Neuron (in vitro differentiated cells): ENCODE data around the gene DMRTA1.
A peak's percentile ranks its signal among the peaks of the same experiment; 100 is the strongest.
"Not testable (repeated sequence)": the region's sequence is repeated elsewhere in the genome, so short reads cannot be mapped to it uniquely, and the experiment has no call there.

Source experiments
- H2AFZ ChIP-seq: one replicate; pipeline ENCODE4 v1.6.1; 2013; ENCODE audit warnings: low read depth, mild to moderate bottlenecking, inconsistent platforms, low read length, moderate library complexity
- H3K27me3 ChIP-seq: one replicate; pipeline ENCODE4 v1.6.1; 2013; ENCODE audit warnings: low read length; ENCODE audit not compliant: insufficient read depth
- H3K36me3 ChIP-seq: one replicate; pipeline ENCODE4 v1.6.1; 2013; ENCODE audit warnings: low read length; ENCODE audit not compliant: insufficient read depth
- H3K4me1 ChIP-seq: one replicate; pipeline ENCODE4 v1.6.1; 2013; ENCODE audit warnings: low read length; ENCODE audit not compliant: insufficient read depth
- H3K4me3 ChIP-seq: 2 replicates; pipeline ENCODE4 v1.5.1; 2013; ENCODE audit warnings: mild to moderate bottlenecking, low read length, moderate library complexity
- H3K9me3 ChIP-seq: one replicate; pipeline ENCODE4 v1.6.1; 2013; ENCODE audit warnings: low read length

The DMRTA1 gene

DNA sequence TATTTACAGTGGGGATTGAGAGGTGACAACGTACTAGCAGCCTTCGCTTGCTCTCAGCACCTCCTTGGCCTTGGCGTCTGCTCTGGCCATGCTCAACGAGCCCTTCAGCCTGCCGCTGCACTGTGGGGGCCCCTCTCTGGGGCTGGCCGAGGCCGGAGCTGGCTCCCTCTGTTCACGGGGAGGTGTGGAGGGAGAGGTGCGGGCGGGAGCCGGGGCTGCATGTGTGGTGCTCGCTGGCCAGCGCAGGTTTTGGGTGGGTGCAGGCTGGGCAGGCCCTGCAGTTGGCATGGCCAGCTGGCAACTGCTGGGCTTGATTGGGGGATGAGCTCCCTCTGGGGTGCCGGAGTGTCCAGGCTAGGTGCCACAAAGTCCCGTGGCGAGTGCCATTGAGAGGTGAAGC, 5.8 kb upstream of the DMRTA1 start:
- Histone ChIP-seq H3K4me1 (no peaks in the 10 kb centered on the region), H3K27me3 (no peaks in the 10 kb centered on the region), H3K4me3 (no peak overlapping the region), H2AFZ (no peak overlapping the region), H3K36me3 (no peaks in the 10 kb centered on the region), H3K9me3 (no peaks in the 10 kb centered on the region)

DNA sequence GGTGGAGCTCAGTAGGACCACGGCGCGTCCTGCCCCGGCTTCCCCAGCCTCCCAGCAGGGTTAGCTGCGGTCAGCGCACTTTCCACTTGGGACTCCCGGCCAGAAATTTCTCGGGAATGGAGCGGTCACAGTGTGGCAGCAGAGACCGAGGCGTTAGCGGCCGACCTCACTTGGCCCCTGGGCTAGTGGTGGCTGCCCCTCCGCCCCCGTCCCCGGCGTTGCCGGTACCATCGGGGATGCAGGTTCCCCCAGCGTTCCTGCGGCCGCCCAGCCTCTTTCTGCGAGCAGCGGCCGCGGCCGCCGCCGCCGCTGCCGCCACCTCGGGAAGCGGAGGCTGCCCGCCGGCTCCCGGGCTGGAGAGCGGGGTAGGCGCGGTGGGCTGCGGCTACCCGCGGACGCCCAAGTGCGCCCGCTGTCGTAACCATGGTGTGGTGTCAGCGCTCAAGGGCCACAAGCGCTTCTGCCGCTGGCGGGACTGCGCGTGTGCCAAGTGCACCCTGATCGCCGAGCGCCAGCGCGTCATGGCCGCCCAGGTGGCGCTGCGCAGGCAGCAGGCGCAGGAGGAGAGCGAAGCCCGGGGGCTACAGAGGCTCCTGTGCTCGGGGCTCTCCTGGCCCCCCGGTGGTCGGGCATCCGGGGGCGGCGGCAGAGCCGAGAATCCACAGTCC, 460 bp downstream of the DMRTA1 start:
- Histone ChIP-seq H3K9me3 (no peaks in the 10 kb centered on the region), H3K36me3 (no peaks in the 10 kb centered on the region), H3K4me3 (peak overlapping the region; percentile 48), H2AFZ (peak overlapping the region; percentile 99), H3K27me3 (peaks cover 20% of the 10 kb centered on the region), H3K4me1 (no peaks in the 10 kb centered on the region)

DNA sequence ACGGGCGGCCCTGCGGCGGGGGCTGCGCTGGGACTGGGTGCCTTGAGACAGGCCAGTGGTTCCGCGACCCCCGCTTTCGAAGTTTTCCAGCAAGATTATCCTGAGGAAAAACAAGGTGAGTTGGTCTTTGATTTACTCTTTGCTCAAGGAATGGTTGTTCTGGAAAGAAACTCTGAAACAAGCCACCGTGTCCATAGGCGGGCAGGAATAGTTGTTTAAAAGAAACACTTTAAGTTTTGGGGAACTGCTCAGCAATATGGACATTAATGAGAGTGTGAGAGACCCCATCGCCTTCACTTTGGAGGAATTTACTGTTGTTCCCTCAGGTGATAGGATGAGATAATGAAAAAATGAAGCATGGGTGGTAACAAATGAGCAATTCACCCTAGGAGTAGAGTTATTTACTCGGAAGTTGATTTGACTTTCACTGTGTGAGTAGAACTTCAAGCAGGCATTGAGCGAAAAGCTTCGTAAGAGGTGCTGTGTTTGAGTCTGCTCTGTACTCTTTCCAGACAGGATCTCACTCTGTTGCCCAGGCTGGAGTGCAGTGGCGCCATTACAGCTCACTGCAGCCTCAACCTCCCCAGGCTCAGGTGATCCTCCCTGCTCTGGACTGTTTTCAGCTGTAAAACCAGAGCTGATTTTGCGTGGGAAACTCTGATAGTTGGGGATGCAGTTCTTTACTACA, 1.1 kb downstream of the DMRTA1 start:
- Histone ChIP-seq H3K4me3 (peak overlapping the region; percentile 48), H3K27me3 (peaks cover 20% of the 10 kb centered on the region), H3K4me1 (no peaks in the 10 kb centered on the region), H2AFZ (peak overlapping the region; percentile 99), H3K9me3 (no peaks in the 10 kb centered on the region), H3K36me3 (no peaks in the 10 kb centered on the region)

DNA sequence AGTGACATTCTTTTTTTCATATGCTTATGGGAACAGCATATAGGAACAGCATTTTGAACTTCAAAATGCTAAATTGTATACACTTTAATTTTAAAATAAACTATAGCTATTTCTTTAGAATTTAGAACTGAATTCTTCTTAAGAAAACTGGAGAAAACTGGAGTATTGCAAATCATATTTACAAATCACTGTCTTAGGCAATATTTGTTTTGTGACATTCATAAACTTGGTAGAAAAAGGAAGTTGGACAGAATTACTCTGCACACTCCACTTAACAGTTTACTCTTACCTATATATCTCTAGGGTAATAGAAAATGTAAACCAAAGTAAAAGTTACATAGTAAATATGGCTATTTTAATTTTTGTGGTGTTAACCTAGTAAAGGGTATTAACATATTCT, 3.1 kb downstream of the DMRTA1 start:
- no peaks in the 10 kb centered on the region for H3K4me1 ChIP-seq
- H3K4me3 ChIP-seq, result no peak overlapping the region
- no peaks in the 10 kb centered on the region for H3K9me3 ChIP-seq
- H2AFZ ChIP-seq, result no peak overlapping the region
- no peaks in the 10 kb centered on the region for H3K36me3 ChIP-seq
- peaks cover 20% of the 10 kb centered on the region for H3K27me3 ChIP-seq

DNA sequence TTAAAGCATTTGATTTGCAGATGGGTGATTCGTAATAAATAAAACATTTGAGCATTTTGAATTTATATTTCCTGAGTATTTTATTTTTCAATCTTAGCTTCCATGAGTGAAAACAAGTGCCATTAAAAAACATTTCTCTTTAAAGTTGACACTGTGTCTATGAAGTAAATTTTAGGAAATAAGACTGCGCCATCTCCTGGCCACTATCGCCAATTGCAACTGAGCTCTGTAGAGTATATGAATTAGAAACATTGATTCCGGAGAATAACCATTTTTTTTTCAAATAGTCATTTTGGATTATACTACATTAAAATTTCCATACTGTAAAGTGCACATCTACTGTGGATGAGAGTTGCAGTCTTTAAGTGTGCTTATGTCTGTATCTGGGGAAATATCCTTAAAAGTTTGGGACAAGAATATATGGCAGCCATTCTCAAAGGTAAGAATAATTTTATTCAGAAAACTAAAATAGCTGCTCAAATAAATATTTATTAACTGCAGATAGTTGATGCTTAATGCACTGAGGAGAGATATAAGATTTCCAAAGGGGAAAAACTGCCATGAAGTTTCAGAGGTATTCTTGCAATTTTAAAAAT, 5.9 kb downstream of the DMRTA1 start:
- no peak overlapping the region for H3K4me3 ChIP-seq
- H3K9me3 ChIP-seq, result no peaks in the 10 kb centered on the region
- no peaks in the 10 kb centered on the region for H3K4me1 ChIP-seq
- no peaks in the 10 kb centered on the region for H3K36me3 ChIP-seq
- H2AFZ ChIP-seq, result no peak overlapping the region
- H3K27me3 ChIP-seq, result peaks cover 13% of the 10 kb centered on the region

DNA sequence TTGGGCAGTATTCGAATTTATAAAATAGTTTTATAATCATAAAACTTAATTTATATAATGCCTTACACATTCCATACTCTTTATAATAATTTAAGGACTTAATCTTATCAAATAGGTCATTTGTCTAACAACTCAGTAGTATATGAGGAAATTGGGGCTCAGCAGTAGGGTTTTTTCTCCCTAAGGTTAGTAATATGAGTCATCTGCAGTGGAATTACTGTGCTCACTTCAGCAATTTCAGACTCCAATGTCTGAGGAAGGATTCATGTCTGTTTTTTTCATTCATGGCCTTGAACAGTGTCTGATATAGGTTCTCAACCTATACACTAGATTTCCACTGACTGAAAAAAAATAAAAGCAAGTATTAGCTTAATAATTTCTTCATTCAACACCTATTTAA, 7.4 kb downstream of the DMRTA1 start:
- peaks cover 2% of the 10 kb centered on the region for H3K27me3 ChIP-seq
- H3K9me3 ChIP-seq, result no peaks in the 10 kb centered on the region
- H3K36me3 ChIP-seq, result no peaks in the 10 kb centered on the region
- no peak overlapping the region for H3K4me3 ChIP-seq
- H2AFZ ChIP-seq, result no peak overlapping the region
- no peaks in the 10 kb centered on the region for H3K4me1 ChIP-seq

DNA sequence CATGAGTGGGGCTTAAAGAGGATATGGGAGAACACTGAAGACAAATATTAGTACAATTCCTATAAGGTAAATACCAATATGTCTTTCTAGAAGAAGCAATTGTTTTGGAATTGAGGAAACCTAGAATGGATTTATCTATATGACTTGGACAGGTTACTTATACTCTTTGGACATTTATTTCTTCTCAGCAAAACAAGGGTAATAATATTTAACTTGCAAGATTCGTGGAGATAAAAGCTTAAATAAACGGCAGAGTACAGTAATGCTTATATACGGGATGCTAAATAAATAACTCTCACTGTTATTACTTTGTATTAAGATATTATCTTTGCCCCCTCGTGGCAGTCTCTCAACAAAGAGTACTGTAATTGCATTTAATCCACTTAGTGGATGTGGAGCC, 8.6 kb downstream of the DMRTA1 start:
- no peaks in the 10 kb centered on the region for H3K9me3 ChIP-seq
- peaks cover 2% of the 10 kb centered on the region for H3K27me3 ChIP-seq
- H3K36me3 ChIP-seq, result no peaks in the 10 kb centered on the region
- H3K4me1 ChIP-seq, result no peaks in the 10 kb centered on the region
- no peak overlapping the region for H3K4me3 ChIP-seq
- no peak overlapping the region for H2AFZ ChIP-seq

DNA sequence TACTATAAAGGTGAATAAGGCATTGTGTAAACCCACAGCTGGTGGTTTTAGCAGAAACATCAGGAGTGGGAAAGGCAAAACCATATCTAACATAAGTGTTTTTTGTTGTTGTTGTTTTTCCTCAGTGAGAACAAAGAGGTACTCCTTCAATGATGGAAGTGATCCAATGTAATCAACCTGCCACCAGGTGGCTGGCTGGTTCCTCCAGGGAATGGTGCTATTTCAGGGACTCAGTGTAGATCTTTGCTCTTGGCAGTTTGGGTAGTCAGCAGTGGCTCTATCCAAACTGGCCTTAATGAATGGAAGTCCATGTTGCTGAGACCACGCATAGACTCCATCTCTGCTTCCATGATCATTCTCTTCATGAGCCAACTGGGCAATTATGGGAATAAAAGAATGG, 10.8 kb downstream of the DMRTA1 start:
- no peak overlapping the region for H3K4me3 ChIP-seq
- H3K27me3 ChIP-seq, result peaks cover 2% of the 10 kb centered on the region
- H2AFZ ChIP-seq, result no peak overlapping the region
- no peaks in the 10 kb centered on the region for H3K4me1 ChIP-seq
- no peaks in the 10 kb centered on the region for H3K36me3 ChIP-seq
- H3K9me3 ChIP-seq, result no peaks in the 10 kb centered on the region

DNA sequence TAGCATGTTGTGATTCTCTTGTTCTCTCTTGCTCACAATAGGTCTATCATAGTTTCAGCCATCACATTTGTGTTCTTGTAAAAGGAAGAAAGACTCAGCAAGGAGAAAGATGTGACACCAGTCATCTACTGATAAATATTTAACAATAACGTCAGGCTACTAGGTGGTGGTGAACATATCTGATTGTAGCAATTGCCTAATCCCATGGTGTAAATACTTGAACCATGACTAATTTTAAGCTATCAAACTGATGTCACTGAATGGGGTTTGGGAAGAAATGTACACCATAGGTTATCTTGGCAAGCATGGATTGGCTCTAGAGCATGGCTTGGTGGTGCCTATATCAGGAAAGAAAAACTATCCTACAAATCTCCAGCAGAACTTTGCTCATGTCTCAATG, 16.6 kb downstream of the DMRTA1 start:
- Histone ChIP-seq H3K36me3 (no peaks in the 10 kb centered on the region), H3K27me3 (no peaks in the 10 kb centered on the region), H2AFZ (no peak overlapping the region), H3K9me3 (no peaks in the 10 kb centered on the region), H3K4me3 (no peak overlapping the region), H3K4me1 (no peaks in the 10 kb centered on the region)

DNA sequence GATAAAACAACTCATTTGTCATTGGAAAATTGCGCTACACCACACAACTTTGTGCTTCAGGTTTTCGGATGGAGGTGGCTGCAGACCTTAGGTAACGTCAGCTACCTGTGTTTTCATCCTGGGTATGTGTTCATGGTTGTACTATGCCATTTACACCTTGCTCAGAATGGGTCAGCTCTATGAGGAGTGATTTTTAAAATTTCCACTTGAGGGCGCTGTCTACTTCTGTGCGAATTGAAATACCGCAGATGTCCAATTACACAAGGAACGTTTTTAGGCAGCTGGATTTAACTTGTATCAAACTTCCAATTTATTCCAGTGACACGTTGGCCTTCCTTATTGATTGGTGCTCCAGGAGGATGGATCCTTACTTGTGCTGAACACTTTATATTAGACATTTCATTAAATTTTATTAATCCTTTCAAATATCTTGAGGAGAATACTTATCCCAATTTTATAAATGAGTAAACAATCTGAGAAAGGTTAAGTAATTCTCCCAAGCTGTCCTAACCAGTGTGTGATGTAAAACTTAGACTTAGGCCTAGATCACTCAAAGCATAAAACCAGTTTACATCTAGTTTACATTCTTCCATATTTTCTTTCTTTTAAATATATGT, 23.4 kb downstream of the DMRTA1 start:
- Histone ChIP-seq H3K27me3 (no peaks in the 10 kb centered on the region), H3K4me3 (no peak overlapping the region), H3K9me3 (no peaks in the 10 kb centered on the region), H2AFZ (no peak overlapping the region), H3K4me1 (no peaks in the 10 kb centered on the region), H3K36me3 (no peaks in the 10 kb centered on the region)

DNA sequence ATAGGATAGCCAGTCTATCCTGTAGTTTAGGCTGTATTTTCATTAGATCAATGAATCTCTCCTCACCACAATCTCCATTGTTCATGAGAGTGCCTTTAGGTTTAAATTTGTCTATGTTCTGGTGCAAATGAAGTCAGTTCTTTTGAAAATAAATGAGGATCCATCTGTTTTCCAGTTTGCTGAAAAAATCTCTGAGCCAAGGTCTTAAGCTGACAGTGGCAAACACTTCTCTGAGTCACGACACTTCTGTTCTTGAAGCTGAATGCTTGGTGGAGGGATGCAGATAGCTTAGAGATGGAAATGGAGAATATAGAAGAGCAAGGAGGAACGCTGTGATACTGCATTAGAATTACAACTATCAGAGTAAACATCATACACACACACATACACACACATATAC, 34.9 kb downstream of the DMRTA1 start:
- no peak overlapping the region for H3K4me3 ChIP-seq
- H3K36me3 ChIP-seq, result no peaks in the 10 kb centered on the region
- H3K4me1 ChIP-seq, result no peaks in the 10 kb centered on the region

DNA sequence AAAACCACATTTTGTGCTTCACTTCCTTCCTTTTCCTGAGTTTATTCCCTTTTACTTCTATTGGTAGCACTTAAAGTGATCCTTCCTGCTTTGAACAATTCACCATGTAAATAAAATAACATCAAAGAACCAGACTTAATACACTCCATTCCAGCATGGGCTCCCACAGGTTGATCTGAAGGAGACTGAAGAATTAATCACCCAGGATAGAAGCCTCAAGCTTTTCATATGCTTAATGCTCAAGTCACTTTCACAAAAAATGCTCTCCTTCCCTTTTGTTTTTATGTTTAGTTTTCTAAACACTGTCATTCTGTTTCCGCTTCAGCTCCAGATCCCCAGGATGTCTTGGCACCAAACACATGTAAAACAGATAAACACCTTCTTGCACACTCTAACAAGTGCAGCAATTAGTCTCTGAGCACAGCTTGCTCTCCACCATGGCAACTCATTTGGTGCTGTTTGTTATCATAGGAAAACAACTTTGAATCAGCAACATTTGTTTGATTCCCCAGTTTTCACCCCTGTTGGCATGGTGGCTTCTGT, 37.0 kb downstream of the DMRTA1 start:
- no peak overlapping the region for H2AFZ ChIP-seq
- H3K36me3 ChIP-seq, result no peaks in the 10 kb centered on the region
- H3K27me3 ChIP-seq, result no peaks in the 10 kb centered on the region
- no peaks in the 10 kb centered on the region for H3K9me3 ChIP-seq
- no peak overlapping the region for H3K4me3 ChIP-seq
- H3K4me1 ChIP-seq, result no peaks in the 10 kb centered on the region

More for the DNA sequence above, 34.9 kb downstream of the DMRTA1 start:
- Histone ChIP-seq H3K9me3 (no peaks in the 10 kb centered on the region), H3K27me3 (no peaks in the 10 kb centered on the region), H2AFZ (no peak overlapping the region)

DNA sequence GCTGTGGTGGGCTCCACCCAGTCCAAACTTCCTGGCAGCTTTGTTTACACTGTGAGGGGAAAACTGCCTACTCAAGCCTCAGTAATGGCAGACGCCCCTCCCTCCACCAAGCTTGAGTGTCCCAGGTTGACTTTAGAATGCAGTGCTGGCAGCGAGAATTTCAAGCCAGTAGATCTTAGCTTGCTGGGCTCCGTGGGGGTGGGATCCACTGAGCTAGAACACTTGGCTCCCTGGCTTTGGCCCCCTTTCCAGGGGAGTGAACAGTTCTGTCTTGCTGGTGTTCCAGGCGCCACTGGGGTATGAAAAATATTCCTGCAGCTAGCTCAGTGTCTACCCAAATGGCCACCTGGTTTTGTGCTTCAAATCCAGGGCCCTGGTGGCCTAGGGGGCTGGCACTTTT, 49.6 kb downstream of the DMRTA1 start:
- H3K27me3 ChIP-seq, H3K4me3 ChIP-seq, H2AFZ ChIP-seq, H3K4me1 ChIP-seq, H3K9me3 ChIP-seq, H3K36me3 ChIP-seq: not testable (repeated sequence)
